SK-N-SH (cell line): Measurements from ENCODE around the gene COL17A1. TPM values are rescaled to one million over a fixed set of nuclear protein-coding genes. Genes with fewer than 3 reads are reported as not detected.

ENCODE experiments used
- CTCF ChIA-PET: fragments of 300-600, 350-600 bp; formaldehyde crosslinking; extraction: SDS; loops from one replicate; lab custom pipeline; 2021; lab: Yijun Ruan, JAX
- POLR2A ChIA-PET: fragments of 350-600 bp; sonication (Branson Sonifier 250); formaldehyde crosslinking; extraction: SDS; loops from one replicate; lab custom pipeline; 2020; ENCODE audit warnings: antibody characterized with exemption, inconsistent platforms; lab: Yijun Ruan, JAX
- DNase-seq: peaks from one replicate; pipeline ENCODE4 v3.0.0; 2012
- H2AFZ ChIP-seq: fragments of 200-600 bp; sonication (generic); 2 replicates; pipeline ENCODE4 v1.8.1; 2016; ENCODE audit warnings: antibody characterized with exemption, mild to moderate bottlenecking, low read depth
- H3F3A ChIP-seq: fragments of 200-600 bp; sonication (generic); replicated peaks from 2 replicates; pipeline ENCODE3; 2016; ENCODE audit warnings: antibody characterized with exemption, mild to moderate bottlenecking; ENCODE audit not compliant: insufficient read depth
- H3K27ac ChIP-seq, 2 experiments: fragments of 200-500 bp in 1 of 2; fragments of 200-600 bp in 1 of 2; sonication (Bioruptor generic) in 1 of 2; sonication (generic), shearing (Covaris generic) in 1 of 2; 2 replicates each; pipeline versions ENCODE4 v1.5.1 to v1.6.1; 2014 to 2016; ENCODE audit warnings: low read depth in 2 of 2, inconsistent platforms in 1 of 2, low read length in 1 of 2, mild to moderate bottlenecking in 1 of 2, mixed read lengths in 1 of 2
- H3K27me3 ChIP-seq: fragments of 200-600 bp; sonication (generic), shearing (Covaris generic); 2 replicates; pipeline ENCODE4 v1.6.1; 2016; ENCODE audit warnings: mixed run types; ENCODE audit not compliant: insufficient read depth
- H3K36me3 ChIP-seq, 2 experiments: fragments of 200-500 bp in 1 of 2; fragments of 200-600 bp in 1 of 2; sonication (Bioruptor generic) in 1 of 2; sonication (generic) in 1 of 2; replicated peaks in 1 of 2; 2 replicates each; pipeline versions ENCODE3 to v1.5.1; 2014 to 2016; ENCODE audit warnings: low read length in 1 of 2, mild to moderate bottlenecking in 1 of 2; ENCODE audit not compliant: insufficient read depth in 2 of 2, control insufficient read depth in 1 of 2
- H3K4me1 ChIP-seq, 2 experiments: fragments of 200-500 bp in 1 of 2; fragments of 200-600 bp in 1 of 2; sonication (Bioruptor generic) in 1 of 2; sonication (generic), shearing (Covaris generic) in 1 of 2; 2 replicates each; pipeline versions ENCODE4 v1.5.1 to v1.6.1; 2014 to 2016; ENCODE audit warnings: low read depth in 1 of 2, low read length in 1 of 2, mixed run types in 1 of 2; ENCODE audit not compliant: insufficient read depth in 2 of 2, control insufficient read depth in 1 of 2
- H3K4me2 ChIP-seq: fragments of 200-600 bp; sonication (generic), shearing (Covaris generic); 2 replicates; pipeline ENCODE4 v1.6.1; 2017; ENCODE audit warnings: mixed run types
- H3K4me3 ChIP-seq, 2 experiments: fragments of 200-500 bp in 1 of 2; fragments of 200-600 bp in 1 of 2; sonication (Bioruptor generic) in 1 of 2; sonication (generic), shearing (Covaris generic) in 1 of 2; 2 replicates each; pipeline versions ENCODE4 v1.5.1 to v1.8.1; 2014 to 2016; ENCODE audit warnings: low read depth in 2 of 2, inconsistent platforms in 1 of 2, low read length in 1 of 2, mild to moderate bottlenecking in 1 of 2, mixed read lengths in 1 of 2, moderate library complexity in 1 of 2
- H3K79me2 ChIP-seq: fragments of 200-600 bp; sonication (generic); 2 replicates; pipeline ENCODE4 v1.8.1; 2017; ENCODE audit warnings: mild to moderate bottlenecking; ENCODE audit not compliant: insufficient read depth
- H3K9ac ChIP-seq: fragments of 200-600 bp; sonication (generic); 2 replicates; pipeline ENCODE4 v1.6.1; 2017; ENCODE audit warnings: mixed run types
- H3K9me2 ChIP-seq: fragments of 200-600 bp; sonication (generic); 2 replicates; pipeline ENCODE4 v1.6.1; 2017; ENCODE audit warnings: mixed run types
- H3K9me3 ChIP-seq: fragments of 200-600 bp; sonication (generic); 2 replicates; pipeline ENCODE4 v1.6.1; 2017; ENCODE audit warnings: mixed run types, mild to moderate bottlenecking, moderate library complexity
- H4K20me1 ChIP-seq: fragments of 200-600 bp; sonication (generic); 2 replicates; pipeline ENCODE4 v1.6.1; 2017; ENCODE audit warnings: mild to moderate bottlenecking, mixed run types; ENCODE audit not compliant: insufficient read depth
- EP300 ChIP-seq, 2 experiments: IDR thresholded peaks; 2 replicates each; pipeline versions ENCODE4 v1.4.0 to v1.6.1; 2012; ENCODE audit warnings: borderline replicate concordance in 1 of 2, low read depth in 1 of 2, low read length in 1 of 2
- FOSL2 ChIP-seq: IDR thresholded peaks from 2 replicates; pipeline ENCODE4 v1.4.0; 2012; ENCODE audit warnings: low read depth, mild to moderate bottlenecking, moderate library complexity, borderline replicate concordance
- GATA2 ChIP-seq: sonication (generic); formaldehyde crosslinking; IDR thresholded peaks from 2 replicates; pipeline ENCODE4 v1.5.0; 2020; ENCODE audit warnings: mild to moderate bottlenecking, missing genetic modification reagents
- JUND ChIP-seq: IDR thresholded peaks from 2 replicates; pipeline ENCODE4 v1.4.0; 2012
- MAX ChIP-seq: IDR thresholded peaks from 2 replicates; pipeline ENCODE4 v1.4.0; 2012; ENCODE audit warnings: low read depth
- MXI1 ChIP-seq: IDR thresholded peaks from 2 replicates; pipeline ENCODE4 v1.6.1; 2012; ENCODE audit warnings: mild to moderate bottlenecking, low read depth, low read length, improper control_type of control experiment
- NFIC ChIP-seq: IDR thresholded peaks from 2 replicates; pipeline ENCODE4 v1.4.0; 2012; ENCODE audit warnings: borderline replicate concordance
- PBX3 ChIP-seq: IDR thresholded peaks from 2 replicates; pipeline ENCODE4; 2012
- POLR2AphosphoS5 ChIP-seq: IDR thresholded peaks from 2 replicates; pipeline ENCODE4 v1.6.1; 2012; ENCODE audit warnings: low read depth, low read length
- RCOR1 ChIP-seq: fragments of 150-350 bp; IDR thresholded peaks from 2 replicates; pipeline ENCODE4 v1.6.1; 2017; ENCODE audit warnings: antibody characterized with exemption, low read length
- REST ChIP-seq: IDR thresholded peaks from 2 replicates; pipeline ENCODE4 v1.6.1; 2012; ENCODE audit warnings: mild to moderate bottlenecking, low read depth, low read length, moderate library complexity
- TCF12 ChIP-seq: IDR thresholded peaks from 2 replicates; pipeline ENCODE4 v1.4.0; 2012
- TEAD4 ChIP-seq: IDR thresholded peaks from 2 replicates; pipeline ENCODE4 v1.4.0; 2012; ENCODE audit warnings: mild to moderate bottlenecking, borderline replicate concordance; ENCODE audit not compliant: insufficient read depth
- YY1 ChIP-seq: IDR thresholded peaks from 2 replicates; pipeline ENCODE4 v1.4.0; 2012; ENCODE audit warnings: low read depth, mild to moderate bottlenecking
- ZBTB33 ChIP-seq: IDR thresholded peaks from 2 replicates; pipeline ENCODE4 v1.4.0; 2012; ENCODE audit warnings: low read depth, borderline replicate concordance
- WGBS: methylation state at CpG from one replicate; pipeline ENCODE4 v1.1.6; 2017; ENCODE audit warnings: low lambda C conversion rate; 5-methylcytosine and 5-hydroxymethylcytosine counted together
- polyA plus RNA-seq, 3 experiments: library from polyadenylated mRNA; depleted of rRNA; stranded (reverse); fragments of >200 nt; gene quantifications; 2 replicates each; pipeline ENCODE4 v1.2.3, GENCODE V29; 2012

Gene COL17A1
- polyA plus RNA-seq, 1 of the 3 experiments (the other 2 are of a cell fraction) = 0.12 TPM

GRCh38 chr10:104109908-104110662 is 24.4 kb upstream of the COL17A1 start:
- Histone ChIP-seq H3K4me3 (no peak overlapping the region), H3K9me2 (no peaks in the 10 kb centered on the region), H3K4me1 (no peaks in the 10 kb centered on the region), H3F3A (peaks cover 25% of the 10 kb centered on the region), H3K4me2 (0 out of 2 replicates have a peak overlapping the region, but pooled peaks have one; percentile 6), H3K9ac (no peak overlapping the region), H2AFZ (no peak overlapping the region), H3K9me3 (no peaks in the 10 kb centered on the region), H3K27ac (peak overlapping the region in 1 of 2 experiments; percentile 45; a peak in 2 of 4 replicates), H3K27me3 (no peaks in the 10 kb centered on the region), H4K20me1 (no peaks in the 10 kb centered on the region), H3K36me3 (no peaks in the 10 kb centered on the region), H3K79me2 (no peaks in the 10 kb centered on the region)
- WGBS = 60% methylated on average over 3 of the region's 3 CpGs
- ChIA-PET POLR2A (no interaction called here), CTCF (interaction anchor here (0.8 to 1.9 kb wide), 4 partner anchors 10 to 225 kb away, joined by 3 to 6 read pairs (median 4); partner anchors contain the start of gene SFR1)
- no peak for DNase-seq
- no peak for TF ChIP-seq EP300 (IDR thresholded peaks at IDR 0.05; ENCODE audit: borderline replicate concordance in 1 of 2, low read depth in 1 of 2, low read length in 1 of 2)
- no peak for TF ChIP-seq GATA2 (CRISPR knock-in tag)
- peak; percentile 68; the same call in 1 of the 2 replicates for TF ChIP-seq FOSL2
- no peak for TF ChIP-seq POLR2AphosphoS5
- TF ChIP-seq RCOR1 = no peak
- TF ChIP-seq MAX = no peak
- peak; percentile 48 for TF ChIP-seq JUND
- TF ChIP-seq ZBTB33 = no peak
- TF ChIP-seq YY1 = no peak
- no peak for TF ChIP-seq TEAD4
- no peak for TF ChIP-seq REST
- TF ChIP-seq MXI1 = no peak
- peak; percentile 68 for TF ChIP-seq PBX3
- no peak; the same call in 1 of the 2 replicates for TF ChIP-seq NFIC
- peak; percentile 68 for TF ChIP-seq TCF12
